Activated CD4-positive, alpha-beta T cell treated with anti-CD3 and anti-CD28 coated beads, Interleukin-2, amount 10 ng/mL, durations not matched to agents 7 days and 5 days (primary cell): Measurements from ENCODE around the gene ANAPC2. TPM values are rescaled to one million over a fixed set of nuclear protein-coding genes. Genes with fewer than 3 reads are reported as not detected.
"Not testable (repeated sequence)": the region's sequence is repeated elsewhere in the genome, so short reads cannot be mapped to it uniquely, and the experiment has no call there.

Experiments
- CTCF ChIA-PET: fragments of 350-600 bp; sonication (Branson Sonifier 250); formaldehyde crosslinking; loops from one replicate; lab custom pipeline; 2021; ENCODE audit warnings: antibody characterized with exemption; lab: Charles Lee
- POLR2A ChIA-PET: fragments of 350-600 bp; sonication (Branson Sonifier 250); formaldehyde crosslinking; loops from one replicate; lab custom pipeline; 2021; ENCODE audit warnings: antibody characterized with exemption; lab: Charles Lee
- DNase-seq: peaks from one replicate; pipeline ENCODE4 v3.0.0-alpha.2; 2020
- H3K27ac Mint-ChIP-seq: one replicate; pipeline ENCODE4 v1.8.0; 2021; ENCODE audit warnings: mild to moderate bottlenecking, moderate library complexity, mixed read lengths
- H3K27me3 Mint-ChIP-seq: one replicate; pipeline ENCODE4 v1.8.0; 2021; ENCODE audit warnings: mixed read lengths
- H3K36me3 Mint-ChIP-seq: one replicate; pipeline ENCODE4 v1.8.0; 2021; ENCODE audit warnings: low read depth, mixed read lengths
- H3K4me1 Mint-ChIP-seq: one replicate; pipeline ENCODE4 v1.8.0; 2021; ENCODE audit warnings: mixed read lengths
- H3K4me3 Mint-ChIP-seq: one replicate; pipeline ENCODE4 v1.8.0; 2021; ENCODE audit warnings: mild to moderate bottlenecking, moderate library complexity, mixed read lengths
- H3K9me3 Mint-ChIP-seq: one replicate; pipeline ENCODE4 v1.8.0; 2021; ENCODE audit warnings: mixed read lengths
- total RNA-seq, 2 experiments: library from RNA; stranded (reverse); gene quantifications; one replicate each; pipeline ENCODE4 v1.2.3, GENCODE V29; 2021

Gene ANAPC2
- total RNA-seq, 2 experiments from 2014 or later = 61.3 to 76.1 TPM

GRCh38 chr9:137141976-137142936 lies 46.1 kb downstream of the ANAPC2 start:
- H3K36me3 Mint-ChIP-seq = no peaks in the 10 kb centered on the region
- DNase-seq = no peak
- peaks cover 43% of the 10 kb centered on the region for H3K27me3 Mint-ChIP-seq
- H3K4me3 Mint-ChIP-seq = no peak overlapping the region
- ChIA-PET POLR2A (no interaction called here), CTCF (interaction anchor here (1.7 kb wide), 1 partner anchor 13 kb away, joined by 4 read pairs; no protein-coding TSS in a partner anchor)
- H3K4me1 Mint-ChIP-seq = peaks cover 14% of the 10 kb centered on the region
- no peaks in the 10 kb centered on the region for H3K9me3 Mint-ChIP-seq
- H3K27ac Mint-ChIP-seq = no peak overlapping the region

DNA sequence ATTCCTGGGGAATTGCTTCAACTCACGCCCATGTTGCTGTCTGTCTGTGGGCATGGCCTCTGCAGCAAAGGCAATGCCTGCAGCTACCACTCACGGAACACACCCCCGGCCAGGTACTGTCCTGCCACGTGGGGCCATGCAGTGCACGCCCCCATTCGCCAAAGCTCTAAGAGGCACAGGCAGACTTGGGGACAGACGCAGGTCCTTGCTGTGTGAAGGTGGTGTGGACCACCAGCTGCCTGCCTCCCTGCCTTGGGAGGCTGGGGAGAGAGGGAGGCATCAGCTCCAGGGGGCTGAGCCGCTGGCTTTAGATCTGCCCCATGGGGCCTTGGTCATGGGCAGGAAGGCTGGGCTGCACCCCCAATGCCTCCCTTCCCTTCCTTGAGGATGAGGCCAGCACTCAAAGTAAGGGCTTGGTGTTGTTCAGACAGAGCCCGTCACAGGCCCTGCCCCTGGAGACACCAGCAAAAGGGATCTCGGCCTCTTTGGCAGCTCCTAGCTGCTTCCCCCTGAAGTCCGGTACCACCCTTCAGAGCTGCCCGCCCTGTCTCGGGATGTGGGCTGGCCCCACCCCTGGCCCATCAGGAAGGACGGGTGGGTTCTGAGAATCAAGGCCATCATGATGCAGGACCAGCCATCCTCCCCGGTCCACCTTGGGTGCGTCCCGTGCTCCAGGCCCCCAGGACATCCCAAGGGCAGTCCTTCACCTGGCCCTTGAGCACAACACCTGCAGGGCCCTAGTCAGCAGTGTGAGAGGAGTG lies 47.1 kb downstream of the ANAPC2 start:
- DNase-seq = no peak
- ChIA-PET CTCF (interaction anchor here (1.4 to 1.7 kb wide), 2 partner anchors 12 to 95 kb away, joined by 4 read pairs; partner anchors contain the start of gene NPDC1), POLR2A (no interaction called here)
- H3K4me1 Mint-ChIP-seq = peaks cover 14% of the 10 kb centered on the region
- no peak overlapping the region for H3K4me3 Mint-ChIP-seq
- peaks cover 43% of the 10 kb centered on the region for H3K27me3 Mint-ChIP-seq
- no peak overlapping the region for H3K27ac Mint-ChIP-seq
- H3K36me3 Mint-ChIP-seq = no peaks in the 10 kb centered on the region
- no peaks in the 10 kb centered on the region for H3K9me3 Mint-ChIP-seq

DNA sequence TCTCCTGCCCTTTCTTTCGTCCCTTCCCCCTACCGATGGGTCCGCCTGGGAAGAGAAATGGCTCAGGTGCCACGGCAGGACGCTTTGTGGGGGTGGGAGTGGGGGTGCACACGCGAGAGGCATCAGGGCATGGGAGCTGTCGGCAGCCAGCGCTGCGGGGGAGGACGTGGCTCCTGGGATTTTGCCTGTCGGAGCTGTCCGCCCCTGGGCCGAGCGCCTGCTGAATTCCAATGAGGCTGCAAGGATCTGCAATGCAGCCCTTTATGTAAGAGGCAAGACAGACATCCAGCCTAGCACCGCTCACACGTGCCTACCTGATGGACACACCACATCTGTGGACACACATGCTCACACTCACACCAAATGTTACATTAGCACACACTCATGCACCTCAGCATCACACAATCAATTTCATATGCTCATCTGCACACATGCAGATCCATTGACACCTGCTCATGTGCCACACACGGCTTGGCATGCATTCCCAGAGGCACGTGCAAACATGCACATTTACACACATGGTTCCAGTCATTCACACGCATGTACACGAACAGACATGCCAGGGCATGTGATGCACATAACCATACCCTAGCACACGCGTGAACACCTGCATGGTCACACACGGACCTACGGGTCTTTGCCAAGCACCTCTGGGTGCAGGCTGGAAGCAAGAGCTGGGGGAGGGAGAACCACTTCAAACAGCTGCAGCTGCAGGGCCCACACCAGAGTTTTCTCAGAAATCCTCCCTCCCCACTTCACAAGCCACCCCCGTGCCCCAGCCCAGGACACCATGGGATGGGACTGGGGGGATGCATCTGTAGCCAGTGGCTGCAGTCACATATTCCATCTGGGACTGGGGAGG lies 48.0 kb downstream of the ANAPC2 start:
- DNase-seq = no peak
- peaks cover 48% of the 10 kb centered on the region for H3K27me3 Mint-ChIP-seq
- POLR2A ChIA-PET = no interaction called here
- H3K4me1 Mint-ChIP-seq = peaks cover 14% of the 10 kb centered on the region
- H3K36me3 Mint-ChIP-seq = no peaks in the 10 kb centered on the region
- CTCF ChIA-PET = interaction anchor here (1.1 to 2.4 kb wide), 4 partner anchors 9 to 94 kb away, joined by 4 to 9 read pairs (median 4); partner anchors contain the start of gene NPDC1
- H3K4me3 Mint-ChIP-seq = no peak overlapping the region
- no peak overlapping the region for H3K27ac Mint-ChIP-seq
- no peaks in the 10 kb centered on the region for H3K9me3 Mint-ChIP-seq

- peaks cover 14% of the 10 kb centered on the region for H3K4me1 Mint-ChIP-seq
- no peak overlapping the region for H3K27ac Mint-ChIP-seq
- H3K36me3 Mint-ChIP-seq = no peaks in the 10 kb centered on the region
- peaks cover 48% of the 10 kb centered on the region for H3K27me3 Mint-ChIP-seq
- DNase-seq = no peak
- CTCF ChIA-PET = interaction anchor here (1.1 to 2.4 kb wide), 2 partner anchors 10 kb away, joined by 4 to 9 read pairs; no protein-coding TSS in a partner anchor
- H3K4me3 Mint-ChIP-seq = no peak overlapping the region
- POLR2A ChIA-PET = no interaction called here
- H3K9me3 Mint-ChIP-seq = no peaks in the 10 kb centered on the region
Measured at GRCh38 chr9:137139468-137140150, 48.8 kb downstream of the ANAPC2 start.

DNA sequence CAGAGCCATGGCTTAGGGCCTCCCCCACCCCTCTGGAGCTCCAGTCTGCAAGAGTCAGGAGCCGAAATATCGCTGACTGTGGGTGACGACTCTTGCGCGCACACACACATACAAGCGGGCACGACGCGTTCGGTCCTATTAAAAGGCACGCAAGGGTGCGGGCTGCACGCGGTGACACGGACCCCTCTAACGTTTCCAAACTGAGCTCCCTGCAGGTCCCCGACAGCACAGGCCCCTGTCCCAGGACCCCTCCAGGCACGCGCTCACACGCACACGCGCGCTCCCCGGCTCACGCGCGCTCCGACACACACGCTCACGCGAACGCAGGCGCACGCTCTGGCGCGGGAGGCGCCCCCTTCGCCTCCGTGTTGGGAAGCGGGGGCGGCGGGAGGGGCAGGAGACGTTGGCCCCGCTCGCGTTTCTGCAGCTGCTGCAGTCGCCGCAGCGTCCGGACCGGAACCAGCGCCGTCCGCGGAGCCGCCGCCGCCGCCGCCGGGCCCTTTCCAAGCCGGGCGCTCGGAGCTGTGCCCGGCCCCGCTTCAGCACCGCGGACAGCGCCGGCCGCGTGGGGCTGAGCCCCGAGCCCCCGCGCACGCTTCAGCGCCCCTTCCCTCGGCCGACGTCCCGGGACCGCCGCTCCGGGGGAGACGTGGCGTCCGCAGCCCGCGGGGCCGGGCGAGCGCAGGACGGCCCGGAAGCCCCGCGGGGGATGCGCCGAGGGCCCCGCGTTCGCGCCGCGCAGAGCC lies 49.5 kb downstream of the ANAPC2 start, which contains the start of gene GRIN1:
Gene GRIN1 (plus strand): TSS at position 433 of the 746 bp plus-strand sequence. CDS start 333 bp downstream, outside the sequence.
- peaks cover 50% of the 10 kb centered on the region for H3K27me3 Mint-ChIP-seq
- POLR2A ChIA-PET = no interaction called here
- peaks cover 14% of the 10 kb centered on the region for H3K4me1 Mint-ChIP-seq
- CTCF ChIA-PET = interaction anchor here (1.1 to 2.4 kb wide), 3 partner anchors 9 to 11 kb away, joined by 3 to 9 read pairs (median 4); no protein-coding TSS in a partner anchor
- no peak within 1 kb of the TSS for H3K27ac Mint-ChIP-seq
- no peak within 1 kb of the TSS for H3K4me3 Mint-ChIP-seq
- no peaks in the 10 kb centered on the region for H3K9me3 Mint-ChIP-seq
- H3K36me3 Mint-ChIP-seq = no peaks in the 10 kb centered on the region
- peak; percentile 45 for DNase-seq

GRCh38 chr9:137138058-137138721 lies 50.2 kb downstream of the ANAPC2 start:
- Mint-ChIP-seq H3K36me3 (no peaks in the 10 kb centered on the region), H3K9me3 (no peaks in the 10 kb centered on the region), H3K27me3 (peaks cover 50% of the 10 kb centered on the region), H3K27ac (no peak overlapping the region), H3K4me3 (no peak overlapping the region), H3K4me1 (peaks cover 14% of the 10 kb centered on the region)
- ChIA-PET POLR2A (no interaction called here), CTCF (interaction anchor here (0.7 to 2.4 kb wide), 4 partner anchors 9 to 70 kb away, joined by 3 to 9 read pairs (median 4); partner anchors contain the start of gene SAPCD2)
- no peak for DNase-seq

DNA sequence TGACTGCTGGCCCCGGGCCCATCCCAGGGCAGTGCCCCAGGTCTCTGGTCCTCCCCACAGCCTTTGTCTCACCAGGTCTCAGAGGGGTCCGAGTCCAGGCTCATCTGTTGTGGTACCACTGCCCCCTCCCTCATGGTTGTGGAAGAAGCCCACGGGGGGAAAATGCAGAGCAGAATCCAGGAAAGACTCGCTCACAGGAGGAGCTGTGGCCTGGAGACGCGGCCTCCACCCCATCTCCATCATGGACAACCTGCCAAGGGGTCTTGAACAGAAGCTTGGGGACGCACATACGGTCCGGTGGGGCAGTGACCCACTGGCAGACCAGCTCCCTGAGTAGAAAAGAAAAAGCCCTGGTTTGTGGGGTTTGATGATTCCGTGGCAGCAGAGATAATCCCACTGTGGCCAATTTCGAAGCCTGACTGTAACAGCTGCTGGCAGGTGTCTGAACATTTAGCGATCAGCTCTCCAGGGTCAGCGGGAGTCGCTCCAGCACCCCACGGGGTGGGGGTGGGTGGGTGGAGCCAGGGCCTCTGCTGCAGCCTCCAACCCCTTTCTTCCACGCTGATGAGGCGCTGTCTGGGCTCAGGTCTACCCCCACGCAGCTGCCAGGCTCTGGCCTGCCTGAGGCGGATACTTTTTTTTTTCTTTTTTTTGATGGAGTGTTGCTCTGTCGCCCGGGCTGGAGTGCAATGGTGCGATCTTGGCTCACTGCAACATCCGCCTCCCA lies 51.3 kb downstream of the ANAPC2 start:
- ChIA-PET CTCF (interaction anchor here (0.7 to 1.5 kb wide), 3 partner anchors 67 to 89 kb away, joined by 3 to 4 read pairs (median 3); partner anchors contain the start of gene SAPCD2), POLR2A (no interaction called here)
- no peaks in the 10 kb centered on the region for H3K9me3 Mint-ChIP-seq
- H3K4me3 Mint-ChIP-seq = no peak overlapping the region
- peaks cover 13% of the 10 kb centered on the region for H3K4me1 Mint-ChIP-seq
- no peaks in the 10 kb centered on the region for H3K36me3 Mint-ChIP-seq
- no peak overlapping the region for H3K27ac Mint-ChIP-seq
- no peak for DNase-seq
- peaks cover 48% of the 10 kb centered on the region for H3K27me3 Mint-ChIP-seq

GRCh38 chr9:137136261-137136880 lies 52.0 kb downstream of the ANAPC2 start:
- no peaks in the 10 kb centered on the region for H3K36me3 Mint-ChIP-seq
- no peak for DNase-seq
- H3K4me3 Mint-ChIP-seq = no peak overlapping the region
- peaks cover 43% of the 10 kb centered on the region for H3K27me3 Mint-ChIP-seq
- H3K4me1 Mint-ChIP-seq = peaks cover 13% of the 10 kb centered on the region
- H3K9me3 Mint-ChIP-seq = no peaks in the 10 kb centered on the region
- POLR2A ChIA-PET = no interaction called here
- no peak overlapping the region for H3K27ac Mint-ChIP-seq
- CTCF ChIA-PET = no interaction called here

DNA sequence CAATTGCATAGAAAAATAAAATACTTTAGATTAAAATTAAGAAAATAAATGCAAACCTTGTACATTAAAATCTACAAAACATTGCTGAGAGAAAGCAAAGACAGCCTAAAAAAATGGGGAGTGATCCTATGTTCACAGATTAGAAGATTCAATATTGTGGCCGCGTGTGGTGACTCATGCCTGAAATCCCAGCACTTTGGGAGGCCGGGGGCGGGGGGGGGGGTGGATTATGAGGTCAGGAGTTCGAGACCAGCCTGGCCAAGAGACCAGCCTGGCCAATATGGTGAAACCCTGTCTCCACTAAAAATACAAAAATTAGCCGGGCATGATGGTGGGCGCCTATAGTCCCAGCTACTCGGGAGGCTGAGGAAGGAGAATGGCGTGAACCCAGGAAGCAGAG lies 53.2 kb downstream of the ANAPC2 start:
- CTCF ChIA-PET = interaction anchor here (0.7 to 1.3 kb wide), 3 partner anchors 20 to 1269 kb away, joined by 3 read pairs; no protein-coding TSS in a partner anchor
- H3K4me1 Mint-ChIP-seq, POLR2A ChIA-PET, H3K9me3 Mint-ChIP-seq, H3K36me3 Mint-ChIP-seq, H3K27ac Mint-ChIP-seq, DNase-seq, H3K4me3 Mint-ChIP-seq: not testable (repeated sequence)
- peaks cover 33% of the 10 kb centered on the region for H3K27me3 Mint-ChIP-seq

GRCh38 chr9:137134191-137134590 lies 54.2 kb downstream of the ANAPC2 start:
- no peaks in the 10 kb centered on the region for H3K36me3 Mint-ChIP-seq
- H3K27ac Mint-ChIP-seq = no peak overlapping the region
- CTCF ChIA-PET = interaction anchor here (1.3 kb wide), 1 partner anchor 38 kb away, joined by 3 read pairs; no protein-coding TSS in a partner anchor
- no peak overlapping the region for H3K4me3 Mint-ChIP-seq
- H3K4me1 Mint-ChIP-seq = peaks cover 9% of the 10 kb centered on the region
- POLR2A ChIA-PET = no interaction called here
- no peaks in the 10 kb centered on the region for H3K9me3 Mint-ChIP-seq
- no peak for DNase-seq
- H3K27me3 Mint-ChIP-seq = peaks cover 26% of the 10 kb centered on the region
